HepG2 (cell line): ENCODE measurements around the gene IL22RA1. TPM values are rescaled to one million over a fixed set of nuclear protein-coding genes. Genes with fewer than 3 reads are reported as not detected.

Source experiments
- BCL3 ChIP-seq: sonication (generic); formaldehyde crosslinking; IDR thresholded peaks from 2 replicates; pipeline ENCODE4 v1.5.1; 2020; ENCODE audit warnings: mild to moderate bottlenecking, missing genetic modification reagents, moderate library complexity
- BORCS8-MEF2B ChIP-seq: sonication (generic); formaldehyde crosslinking; IDR thresholded peaks from 2 replicates; pipeline ENCODE4 v1.8.0; 2022; ENCODE audit warnings: mild to moderate bottlenecking, missing genetic modification reagents
- CENPT ChIP-seq: sonication (generic); formaldehyde crosslinking; IDR thresholded peaks from 2 replicates; pipeline ENCODE4 v1.8.0; 2022; ENCODE audit warnings: low read depth, mild to moderate bottlenecking, moderate library complexity, missing genetic modification reagents
- ELF1 ChIP-seq: sonication (generic); formaldehyde crosslinking; IDR thresholded peaks from 2 replicates; pipeline ENCODE4 v1.4.0; 2020; ENCODE audit warnings: missing genetic modification reagents
- HDAC2 ChIP-seq: sonication (generic); formaldehyde crosslinking; IDR thresholded peaks from 2 replicates; pipeline ENCODE4 v1.4.0; 2020; ENCODE audit warnings: missing genetic modification reagents
- IRX3 ChIP-seq: sonication (generic); formaldehyde crosslinking; IDR thresholded peaks from 2 replicates; pipeline ENCODE4 v1.8.1; 2023; ENCODE audit warnings: mild to moderate bottlenecking, low read depth, missing genetic modification reagents, borderline replicate concordance
- KLF15 ChIP-seq: sonication (generic); formaldehyde crosslinking; IDR thresholded peaks from 2 replicates; pipeline ENCODE4 v1.8.1; 2023; ENCODE audit warnings: borderline replicate concordance, mild to moderate bottlenecking, inconsistent platforms, missing genetic modification reagents, mixed read lengths
- LBX2 ChIP-seq: sonication (generic); formaldehyde crosslinking; IDR thresholded peaks from 2 replicates; pipeline ENCODE4 v1.5.0; 2020; ENCODE audit warnings: missing genetic modification reagents, mild to moderate bottlenecking, borderline replicate concordance
- MYC ChIP-seq: sonication (generic); formaldehyde crosslinking; IDR thresholded peaks from 2 replicates; pipeline ENCODE4 v1.9.0; 2021; ENCODE audit warnings: missing genetic modification reagents, borderline replicate concordance
- NAIF1 ChIP-seq: sonication (generic); formaldehyde crosslinking; IDR thresholded peaks from 2 replicates; pipeline ENCODE4 v1.5.0; 2020; ENCODE audit warnings: mild to moderate bottlenecking, missing genetic modification reagents, borderline replicate concordance
- REXO4 ChIP-seq: sonication (generic); formaldehyde crosslinking; IDR thresholded peaks from 2 replicates; pipeline ENCODE4 v1.8.0; 2022; ENCODE audit warnings: missing genetic modification reagents, mild to moderate bottlenecking, borderline replicate concordance
- THAP9 ChIP-seq: sonication (generic); formaldehyde crosslinking; IDR thresholded peaks from 2 replicates; pipeline ENCODE4; 2020; ENCODE audit warnings: missing genetic modification reagents, mild to moderate bottlenecking, borderline replicate concordance
- YEATS2 ChIP-seq: sonication (generic); formaldehyde crosslinking; IDR thresholded peaks from 2 replicates; pipeline ENCODE4 v1.4.0; 2020; ENCODE audit warnings: missing genetic modification reagents, borderline replicate concordance
- YEATS4 ChIP-seq: sonication (generic); formaldehyde crosslinking; IDR thresholded peaks from 2 replicates; pipeline ENCODE4 v1.4.0; 2020; ENCODE audit warnings: missing genetic modification reagents, borderline replicate concordance
- ZFP90 ChIP-seq: sonication (generic); formaldehyde crosslinking; IDR thresholded peaks from 2 replicates; pipeline ENCODE4 v1.8.0; 2022; ENCODE audit warnings: missing genetic modification reagents, mild to moderate bottlenecking, inconsistent platforms, borderline replicate concordance
- ZNF138 ChIP-seq: sonication (generic); formaldehyde crosslinking; IDR thresholded peaks from 2 replicates; pipeline ENCODE4 v1.5.0; 2020; ENCODE audit warnings: mild to moderate bottlenecking, low read depth, missing genetic modification reagents
- ZNF251 ChIP-seq: sonication (generic); formaldehyde crosslinking; IDR thresholded peaks from 2 replicates; pipeline ENCODE4 v1.9.0; 2021; ENCODE audit warnings: mild to moderate bottlenecking, missing genetic modification reagents
- ZNF292 ChIP-seq: sonication (generic); formaldehyde crosslinking; IDR thresholded peaks from 2 replicates; pipeline ENCODE4 v1.8.1; 2022; ENCODE audit warnings: mild to moderate bottlenecking, low read depth, missing genetic modification reagents, borderline replicate concordance
- ZNF430 ChIP-seq: sonication (generic); formaldehyde crosslinking; IDR thresholded peaks from 2 replicates; pipeline ENCODE4 v1.9.0; 2021; ENCODE audit warnings: mild to moderate bottlenecking, missing genetic modification reagents
- ZNF629 ChIP-seq: sonication (generic); formaldehyde crosslinking; conservative IDR thresholded peaks from 2 replicates; pipeline ENCODE4 v1.5.0; 2020; ENCODE audit warnings: missing genetic modification reagents
- ZNF691 ChIP-seq: sonication (generic); formaldehyde crosslinking; IDR thresholded peaks from 2 replicates; pipeline ENCODE4 v1.4.0; 2020; ENCODE audit warnings: missing genetic modification reagents, low read depth, mild to moderate bottlenecking, borderline replicate concordance
- ZNF737 ChIP-seq: sonication (generic); formaldehyde crosslinking; IDR thresholded peaks from 2 replicates; pipeline ENCODE4 v1.5.0; 2020; ENCODE audit warnings: missing genetic modification reagents, mild to moderate bottlenecking, borderline replicate concordance
- ZNF841 ChIP-seq: sonication (generic); formaldehyde crosslinking; IDR thresholded peaks from 2 replicates; pipeline ENCODE4 v1.8.1; 2023; ENCODE audit warnings: missing genetic modification reagents, borderline replicate concordance
- polyA plus RNA-seq, 8 experiments: library from polyadenylated mRNA; depleted of rRNA in 3 of 8; stranded (reverse) in 7 of 8; unstranded in 1 of 8; fragments of >200 nt; fragmentation: Illumina TruSeq in 4 of 8; extraction: Trizol in 4 of 8; gene quantifications; 2 replicates each; pipeline versions ENCODE4 v1.2.1 to v1.2.3, GENCODE V29; 2011 to 2016; ENCODE audit warnings: low read depth in 4 of 8, missing spikeins in 1 of 8, mixed read lengths in 1 of 8; ENCODE audit not compliant: insufficient read depth in 1 of 8
- total RNA-seq, 5 experiments: library from RNA; depleted of rRNA; stranded (reverse); fragments of >200 nt; fragmentation: Illumina TruSeq; extraction: Trizol; gene quantifications; 2 replicates each; pipeline ENCODE4 v1.2.3, GENCODE V29; 2016; ENCODE audit warnings: low read depth in 1 of 5

The IL22RA1 gene
- total and polyA plus RNA-seq, 2 of the 13 experiments (the other 11 are each of a cell fraction or from before 2014, with no cell fraction given), result 4.4 to 10.2 TPM

- TF ChIP-seq ZNF841 (CRISPR knock-in tag) (no peak), THAP9 (CRISPR knock-in tag) (peak; percentile 22; the same call in 1 of the 2 replicates), BCL3 (no peak; the same call in 1 of the 2 replicates), ZFP90 (0 out of 2 replicates have a peak, but pooled peaks have one; percentile 71), BORCS8-MEF2B (CRISPR knock-in tag) (peak; percentile 60), ZNF737 (CRISPR knock-in tag) (no peak), CENPT (CRISPR knock-in tag) (peak; percentile 46; the same call in 1 of the 2 replicates), KLF15 (CRISPR knock-in tag) (no peak), NAIF1 (CRISPR knock-in tag) (0 out of 2 replicates have a peak, but pooled peaks have one; percentile 41), ZNF629 (CRISPR knock-in tag) (no peak), ELF1 (CRISPR knock-in tag) (0 out of 2 replicates have a peak, but pooled peaks have one; percentile 41), HDAC2 (peak; percentile 49), ZNF292 (CRISPR knock-in tag) (peak; percentile 72), ZNF691 (CRISPR knock-in tag) (peak; percentile 81; the same call in 1 of the 2 replicates), ZNF251 (CRISPR knock-in tag) (peak; percentile 60; the same call in 1 of the 2 replicates), IRX3 (CRISPR knock-in tag) (no peak), LBX2 (CRISPR knock-in tag) (0 out of 2 replicates have a peak, but pooled peaks have one; percentile 50), REXO4 (no peak), YEATS4 (CRISPR knock-in tag) (no peak; the same call in none of the 2 replicates), ZNF138 (CRISPR knock-in tag) (peak; percentile 31; the same call in 1 of the 2 replicates), MYC (CRISPR knock-in tag) (peak; percentile 40; the same call in 1 of the 2 replicates), YEATS2 (CRISPR knock-in tag) (no peak; the same call in 1 of the 2 replicates), ZNF430 (peak; percentile 65; the same call in 1 of the 2 replicates)
These were observed 34.4 kb downstream of the IL22RA1 start (continued) for GRCh38 chr1:24108334-24109165.
